Myometrial cell (primary cell): ENCODE data around the gene DNHD1. TPM values are rescaled to one million over a fixed set of nuclear protein-coding genes. Genes with fewer than 3 reads are reported as not detected.

ENCODE experiments used
- total RNA-seq: library from RNA; depleted of rRNA; stranded (reverse); fragments of >200 nt; gene quantifications from 2 replicates; pipeline ENCODE4 v1.2.3, GENCODE V29; 2015

The DNHD1 gene
- 0.86 and 3.0 TPM in 2 replicates for total RNA-seq

GRCh38 chr11:6497069-6497839 is at the start of gene DNHD1:
Gene DNHD1, plus strand, starts transcription at chr11:6497280. Its CDS starts 936 bp downstream, at chr11:6498216.

DNA sequence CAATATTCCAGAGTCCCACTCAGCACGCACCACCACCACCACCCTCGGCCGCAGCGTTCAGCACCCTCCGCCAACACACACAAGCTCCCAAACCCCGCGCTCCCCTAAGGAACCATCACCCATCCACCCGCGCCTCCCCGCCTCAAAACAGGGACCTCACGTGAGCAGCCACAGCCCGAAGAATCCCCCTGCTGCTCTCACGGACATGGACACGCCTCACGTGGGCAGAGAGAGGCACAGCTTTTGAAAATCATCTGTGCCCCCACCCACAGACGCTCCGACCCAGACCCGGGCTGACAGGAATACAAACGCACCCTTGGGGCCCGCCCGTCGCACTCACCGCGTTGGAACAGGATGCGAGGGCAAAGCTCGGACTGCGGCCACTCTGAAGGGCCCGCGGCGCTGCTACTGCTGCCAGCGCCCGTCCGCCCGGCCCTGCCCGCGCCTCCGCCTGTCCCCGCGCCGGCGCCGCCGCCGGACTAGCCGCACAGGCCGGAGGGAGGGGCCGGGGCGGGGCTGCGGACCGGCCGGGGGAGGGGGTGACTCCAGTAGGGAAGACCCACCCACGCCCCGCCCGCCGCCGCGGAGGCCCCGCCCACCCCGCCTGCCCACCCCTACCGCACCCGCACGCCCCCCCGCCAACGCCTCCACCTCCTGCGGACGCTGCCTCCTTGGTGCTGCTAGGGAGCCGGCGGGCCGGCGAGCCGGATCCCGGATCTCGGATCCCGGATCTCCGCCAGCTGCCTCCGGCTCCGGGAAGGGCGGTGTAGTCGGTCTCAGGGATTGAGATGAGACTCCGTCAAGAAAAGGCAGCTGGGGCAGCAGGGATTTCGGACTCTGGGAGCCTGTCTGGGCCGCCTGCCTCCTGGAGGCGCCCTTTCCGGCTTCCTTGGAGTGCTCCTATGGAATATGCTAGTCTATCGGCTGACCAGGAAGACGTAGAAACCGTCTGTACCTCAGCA is 23.3 kb upstream of the DNHD1 start, which contains the start of gene TRIM3:
Gene TRIM3, minus strand, starts transcription at position 491 of the 962 bp plus-strand sequence. CDS start 8,246 bp downstream, outside the sequence.

GRCh38 chr11:6481012-6481923 is 15.8 kb upstream of the DNHD1 start, which contains the start of the genes ARFIP2 and TIMM10B:
Gene ARFIP2, minus strand, starts transcription at chr11:6481331. Its CDS starts 910 bp downstream, at chr11:6480421.
Gene TIMM10B, plus strand, starts transcription at chr11:6481501. Its CDS starts 16 bp downstream, at chr11:6481517.

GRCh38 chr11:6603287-6604080 is 106.4 kb downstream of the DNHD1 start, which contains the start of the genes ILK and RRP8:
Gene ILK, plus strand, starts transcription at chr11:6603774. Its CDS starts 498 bp downstream, at chr11:6604272.
Gene RRP8, minus strand, starts transcription at chr11:6603616. Its CDS starts 114 bp downstream, at chr11:6603502.

DNA sequence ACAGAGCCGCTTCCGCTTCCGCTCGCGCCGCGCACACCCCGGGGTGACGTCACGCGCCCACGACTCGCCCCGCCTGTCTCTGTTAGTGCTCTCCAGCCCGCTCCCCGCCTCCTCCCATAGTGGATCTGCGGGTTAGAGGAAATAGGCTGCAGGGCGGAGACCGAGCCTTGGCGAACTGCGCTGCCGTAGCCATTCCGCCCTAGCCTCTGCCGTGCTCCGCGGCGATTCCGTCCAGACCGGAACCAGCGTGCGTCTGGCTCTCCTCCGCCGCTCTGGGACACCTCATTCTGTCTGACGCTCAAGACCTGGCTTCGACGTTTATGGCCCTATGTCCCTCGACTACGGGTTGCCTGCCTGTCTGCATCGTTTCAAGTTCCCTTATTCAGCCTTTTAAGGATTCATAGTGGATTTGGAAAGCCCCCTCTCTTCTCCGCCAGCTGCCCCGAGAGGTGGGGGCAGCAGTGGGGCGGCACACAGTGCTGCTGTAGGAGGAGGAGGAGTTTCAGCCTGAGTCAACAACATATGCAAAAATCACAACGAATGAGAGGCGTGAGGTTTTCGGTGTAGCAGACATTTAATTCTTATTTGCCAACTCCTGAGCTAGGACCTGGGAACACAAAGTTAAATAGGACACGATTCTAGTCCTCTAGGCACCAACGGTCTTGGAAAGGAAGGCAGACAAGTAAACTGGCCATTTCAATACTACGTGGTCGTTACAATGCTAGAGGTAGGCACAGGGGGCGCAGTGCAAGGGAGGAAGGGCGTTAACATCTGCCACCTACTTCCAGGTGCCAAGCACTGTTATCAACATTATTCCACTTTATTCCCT is 115.3 kb downstream of the DNHD1 start, which contains the start of gene TAF10:
Gene TAF10, minus strand, starts transcription at position 4 of the 829 bp plus-strand sequence. CDS start 27 bp downstream, outside the sequence.

GRCh38 chr11:6619004-6619745 is 122.1 kb downstream of the DNHD1 start, which contains the start of gene TPP1:
Gene TPP1, minus strand, starts transcription at chr11:6619422. Its CDS starts 22 bp downstream, at chr11:6619400.

Other genes with a start within 250 kb of the DNHD1 start
- gene CCKBR, start 237.4 kb upstream of the DNHD1 start, total RNA-seq, result not detected in 2 replicates
- 515 and 705 TPM in 2 replicates for gene CAVIN3, start 176.8 kb upstream of the DNHD1 start, total RNA-seq
- gene SMPD1, start 106.8 kb upstream of the DNHD1 start, total RNA-seq, result 78.9 and 106 TPM in 2 replicates
- 48.4 and 60.6 TPM in 2 replicates for gene APBB1, start 78.2 kb upstream of the DNHD1 start, total RNA-seq
- not detected in 2 replicates for gene HPX, start 56.3 kb upstream of the DNHD1 start, total RNA-seq
- gene TRIM3, start 23.3 kb upstream of the DNHD1 start, total RNA-seq, result 12.8 and 26.5 TPM in 2 replicates
- 87.0 and 106 TPM in 2 replicates for gene ARFIP2, start 15.9 kb upstream of the DNHD1 start, total RNA-seq
- gene TIMM10B, start 15.8 kb upstream of the DNHD1 start, total RNA-seq, result 53.2 and 55.1 TPM in 2 replicates
- gene RRP8, start 106.3 kb downstream of the DNHD1 start, total RNA-seq, result 6.1 and 16.3 TPM in 2 replicates
- gene ILK, start 106.5 kb downstream of the DNHD1 start, total RNA-seq, result 326 and 346 TPM in 2 replicates
- 65.6 and 79.6 TPM in 2 replicates for gene TAF10, start 114.9 kb downstream of the DNHD1 start, total RNA-seq
- 24.5 and 47.7 TPM in 2 replicates for gene TPP1, start 122.1 kb downstream of the DNHD1 start, total RNA-seq
- 11.8 and 12.8 TPM in 2 replicates for gene DCHS1, start 158.5 kb downstream of the DNHD1 start, total RNA-seq
- 89.4 and 114 TPM in 2 replicates for gene MRPL17, start 186.1 kb downstream of the DNHD1 start, total RNA-seq